ENCODE data around the gene ABCC8.
"Not testable (repeated sequence)": the region's sequence is repeated elsewhere in the genome, so short reads cannot be mapped to it uniquely, and the experiment has no call there.

The ABCC8 gene

DNA sequence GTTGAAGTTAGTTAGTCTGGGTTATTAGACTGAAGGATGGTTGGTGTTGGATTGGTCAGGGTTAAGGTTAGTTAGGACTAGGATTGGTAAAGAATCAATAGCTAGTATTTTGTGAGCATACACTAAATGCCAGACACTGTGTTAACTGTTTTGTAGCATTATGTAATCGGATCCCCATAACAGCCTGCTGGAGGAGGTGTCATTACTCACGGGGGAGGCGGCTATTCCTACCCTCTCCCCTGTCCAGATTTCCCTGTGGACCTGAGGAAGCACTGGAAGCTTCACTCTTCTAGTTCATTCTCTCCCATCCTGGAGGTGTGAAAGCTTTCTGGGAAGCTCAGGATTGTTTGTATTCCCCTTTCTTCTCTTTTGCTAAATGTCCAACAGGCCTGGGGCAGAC is 47.7 kb downstream of the ABCC8 start:
- DNase-seq (ENCODE audit: low read depth, low spot score), result no peak

DNA sequence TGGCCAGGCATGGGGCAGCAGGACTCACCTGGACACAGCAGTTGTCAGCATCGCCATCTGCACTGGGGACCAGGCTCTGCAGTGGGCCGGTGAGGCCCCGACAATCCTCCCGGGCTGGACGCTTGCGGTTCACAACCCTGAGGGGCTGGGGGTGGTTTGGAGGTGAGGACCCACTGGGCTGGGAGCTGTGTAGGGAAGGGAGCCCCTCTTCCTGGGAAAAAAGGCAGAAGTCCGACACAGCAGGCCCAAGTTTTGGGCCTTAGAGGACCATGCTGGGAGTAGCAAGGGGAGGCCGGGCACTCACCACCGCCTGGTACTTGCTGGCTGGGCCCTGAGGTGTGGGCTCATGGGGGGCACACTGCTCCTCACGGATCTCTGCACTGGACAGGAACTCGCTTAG is 48.4 kb downstream of the ABCC8 start:
- DNase-seq (ENCODE audit: low read depth, low spot score), result no peak

DNA sequence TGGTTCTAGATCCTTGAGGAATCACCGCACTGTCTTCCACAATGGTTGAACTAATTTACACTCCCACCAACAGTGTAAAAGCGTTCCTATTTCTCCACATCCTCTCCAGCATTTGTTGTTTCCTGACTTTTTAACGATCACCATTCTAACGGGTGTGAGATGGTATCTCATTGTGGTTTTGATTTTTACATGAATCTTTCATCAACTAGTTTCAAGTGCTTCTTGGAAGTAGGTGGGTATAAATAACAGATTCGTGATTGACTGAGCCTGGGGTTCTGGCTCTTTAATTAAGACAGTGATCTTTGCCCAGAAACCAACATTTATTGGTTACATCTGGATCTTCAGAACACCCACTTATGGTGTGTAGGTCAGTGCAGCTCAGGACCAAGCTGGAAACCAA is 50.4 kb downstream of the ABCC8 start:
- not testable (repeated sequence) for DNase-seq (ENCODE audit: low read depth, low spot score)

DNA sequence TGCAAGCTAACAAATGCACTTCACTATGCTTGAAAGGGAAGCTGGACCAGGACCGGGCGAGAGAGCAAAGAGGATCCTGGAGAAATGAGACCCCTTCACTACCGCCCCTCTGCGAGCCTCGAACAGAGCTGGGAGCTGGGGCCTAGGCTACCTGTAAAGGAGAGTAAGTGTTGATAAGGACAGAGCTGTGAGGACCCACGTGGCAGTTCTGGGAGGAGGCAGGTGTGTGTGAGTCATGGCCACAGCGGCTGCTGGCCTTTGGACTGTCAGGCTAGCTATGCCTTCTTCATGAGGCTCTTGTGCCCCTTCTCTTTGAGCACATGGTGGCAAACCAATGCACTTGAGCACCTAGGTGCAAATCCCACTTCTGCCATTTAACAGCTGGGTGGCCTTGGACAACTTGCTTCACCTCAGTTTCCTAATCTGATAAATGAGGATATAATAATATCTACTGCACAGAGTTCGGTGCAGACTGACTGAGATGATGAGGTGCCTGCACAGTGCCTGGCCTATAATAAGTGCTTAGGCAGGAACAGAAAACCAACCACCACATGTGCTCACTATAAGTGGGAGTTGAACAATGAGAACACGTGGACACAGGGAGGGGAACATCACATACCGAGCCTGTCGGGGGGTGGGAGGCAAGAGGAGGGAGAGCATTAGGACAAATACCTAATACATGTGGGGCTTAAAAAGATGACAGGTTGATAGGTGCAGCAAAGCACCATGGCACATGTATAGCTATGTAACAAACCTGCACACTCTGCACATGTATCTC is 52.9 kb downstream of the ABCC8 start:
- DNase-seq (ENCODE audit: low read depth, low spot score), result no peak

DNA sequence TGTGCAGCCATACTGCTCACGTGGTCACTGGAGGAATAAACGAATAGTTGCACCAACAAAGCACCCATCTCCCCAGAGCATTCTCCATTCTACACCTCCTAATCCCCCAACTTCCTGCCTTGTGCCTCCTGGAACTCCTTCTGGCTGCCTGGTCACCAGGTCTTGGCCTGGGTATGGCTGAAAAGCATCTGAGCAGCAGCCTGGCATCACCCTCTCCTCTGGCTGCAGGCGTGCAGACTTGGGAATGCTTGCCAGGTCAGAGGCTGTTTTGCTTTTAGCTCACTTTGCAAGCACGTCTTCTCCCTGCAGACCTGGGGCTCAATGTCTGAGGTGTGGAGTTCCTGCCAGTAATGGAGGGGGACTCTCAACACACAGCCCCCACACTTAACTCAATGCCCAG is 54.9 kb downstream of the ABCC8 start:
- no peak for DNase-seq (ENCODE audit: low read depth, low spot score)

DNA sequence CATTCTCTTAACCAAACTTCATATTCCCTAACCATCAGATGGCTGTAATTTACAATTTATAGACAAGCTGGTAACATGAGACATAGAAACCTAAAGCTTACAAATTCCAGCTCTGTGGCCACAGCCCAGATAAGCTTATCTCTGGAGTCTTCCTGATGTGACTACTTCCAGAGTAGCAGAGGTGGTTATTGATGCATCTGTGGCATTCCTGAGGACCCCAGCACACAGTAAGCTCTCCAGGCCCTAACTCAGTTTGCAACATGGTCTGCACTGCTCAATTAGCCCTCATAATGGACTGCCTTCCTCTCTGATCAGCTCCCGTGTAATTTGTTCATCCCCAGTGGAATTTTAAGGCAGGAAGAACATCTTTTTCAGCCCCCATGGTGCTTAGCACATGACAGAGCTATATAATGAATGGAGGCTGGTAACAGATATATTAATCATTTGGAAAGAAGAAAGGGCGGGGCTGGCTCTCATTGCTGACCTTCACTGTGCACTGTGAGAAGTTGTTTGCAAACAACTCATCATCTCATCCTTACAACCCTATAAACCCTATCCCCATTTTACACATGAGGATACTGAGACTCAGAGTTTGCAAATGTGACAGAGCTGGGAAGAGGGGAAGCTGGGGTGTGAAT is 58.1 kb downstream of the ABCC8 start:
- DNase-seq (ENCODE audit: low read depth, low spot score), result peak; percentile 6

DNA sequence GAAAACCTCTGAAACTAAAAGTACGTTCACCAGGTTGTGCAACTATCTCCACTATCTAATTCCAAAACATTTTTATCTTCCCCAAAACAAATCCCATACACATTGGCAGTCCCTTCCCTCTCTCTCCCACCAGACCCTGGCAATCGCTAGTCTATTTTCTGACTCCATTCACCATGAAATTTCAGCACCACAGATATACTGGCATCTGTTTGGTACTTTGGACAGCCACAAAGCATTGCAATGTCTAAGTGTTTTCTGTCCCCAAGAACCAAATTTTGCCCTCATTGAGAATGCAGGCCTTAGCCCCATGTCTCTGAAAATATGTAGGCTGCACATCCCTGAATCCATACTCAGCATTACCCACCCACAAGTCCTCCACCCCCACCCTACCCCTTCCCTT is 60.2 kb downstream of the ABCC8 start:
- no peak for DNase-seq (ENCODE audit: low read depth, low spot score)

DNA sequence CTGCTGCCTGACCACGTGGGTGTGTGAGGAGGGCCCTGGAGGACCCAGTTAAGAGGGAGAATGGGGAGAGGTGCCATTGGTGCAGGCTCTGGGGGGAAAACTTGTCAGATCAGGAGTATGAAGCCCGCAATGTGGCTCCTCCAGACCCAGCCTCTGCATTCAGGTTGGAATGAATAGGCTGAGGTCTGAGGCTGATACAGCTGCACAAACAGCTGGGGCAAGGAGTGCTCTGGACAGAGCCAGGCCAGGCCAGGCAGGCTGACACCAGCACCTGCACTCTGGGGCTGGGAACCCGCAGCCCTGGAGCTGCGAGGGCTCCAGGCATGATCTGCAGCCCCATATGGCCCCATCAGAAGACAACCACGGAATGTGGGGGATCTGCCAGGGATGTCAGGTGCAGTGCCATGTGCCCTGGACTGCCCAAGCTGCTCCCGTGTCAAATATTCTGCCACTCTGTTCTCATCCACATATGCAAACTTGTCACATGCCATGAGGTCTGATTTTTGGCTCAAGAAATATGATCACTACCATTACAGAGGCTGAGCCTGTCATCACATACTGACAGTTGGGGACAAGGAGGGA is 61.0 kb downstream of the ABCC8 start:
- DNase-seq (ENCODE audit: low read depth, low spot score), result no peak

DNA sequence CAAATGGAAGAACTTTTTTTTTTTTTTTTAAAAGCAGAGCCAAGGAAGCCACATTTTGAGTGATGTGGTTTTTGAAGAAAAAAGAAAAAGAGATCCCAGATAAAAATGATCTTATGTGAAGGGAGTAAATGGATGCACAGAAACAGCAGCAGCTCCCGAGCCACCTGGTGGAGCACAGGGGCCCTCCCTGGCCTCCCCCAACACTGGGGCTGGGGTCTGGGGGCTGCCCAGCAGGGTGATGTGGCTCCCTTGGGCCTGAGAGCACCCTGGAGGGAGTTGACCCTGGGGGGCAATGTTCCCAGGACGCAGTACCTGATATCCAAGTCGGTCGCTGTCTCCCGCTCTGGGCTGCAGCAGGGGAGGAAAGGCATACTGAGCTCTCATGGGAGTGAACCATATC is 61.7 kb downstream of the ABCC8 start:
- DNase-seq (ENCODE audit: low read depth, low spot score), result no peak

DNA sequence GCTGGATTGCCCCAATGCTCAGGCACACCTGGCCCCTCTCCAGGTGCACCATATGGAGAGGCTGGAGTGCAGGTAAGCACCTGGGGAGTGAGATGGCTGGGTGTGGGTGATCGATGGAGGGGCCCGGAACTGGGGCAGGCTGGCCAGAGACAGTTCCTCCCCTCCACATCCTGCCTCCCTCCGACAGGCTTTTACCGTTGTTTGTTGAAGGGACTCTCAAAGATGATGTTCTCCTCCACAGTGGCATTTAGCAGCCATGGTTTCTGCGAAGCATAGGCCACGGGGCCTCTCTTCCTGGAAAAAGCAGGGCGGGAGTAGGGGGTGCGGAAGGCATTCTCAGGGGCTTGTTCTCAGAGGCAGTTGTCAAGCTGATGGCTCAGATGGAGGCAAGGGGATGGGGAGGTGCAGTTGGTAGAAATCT is 62.3 kb downstream of the ABCC8 start:
- no peak for DNase-seq (ENCODE audit: low read depth, low spot score)

DNA sequence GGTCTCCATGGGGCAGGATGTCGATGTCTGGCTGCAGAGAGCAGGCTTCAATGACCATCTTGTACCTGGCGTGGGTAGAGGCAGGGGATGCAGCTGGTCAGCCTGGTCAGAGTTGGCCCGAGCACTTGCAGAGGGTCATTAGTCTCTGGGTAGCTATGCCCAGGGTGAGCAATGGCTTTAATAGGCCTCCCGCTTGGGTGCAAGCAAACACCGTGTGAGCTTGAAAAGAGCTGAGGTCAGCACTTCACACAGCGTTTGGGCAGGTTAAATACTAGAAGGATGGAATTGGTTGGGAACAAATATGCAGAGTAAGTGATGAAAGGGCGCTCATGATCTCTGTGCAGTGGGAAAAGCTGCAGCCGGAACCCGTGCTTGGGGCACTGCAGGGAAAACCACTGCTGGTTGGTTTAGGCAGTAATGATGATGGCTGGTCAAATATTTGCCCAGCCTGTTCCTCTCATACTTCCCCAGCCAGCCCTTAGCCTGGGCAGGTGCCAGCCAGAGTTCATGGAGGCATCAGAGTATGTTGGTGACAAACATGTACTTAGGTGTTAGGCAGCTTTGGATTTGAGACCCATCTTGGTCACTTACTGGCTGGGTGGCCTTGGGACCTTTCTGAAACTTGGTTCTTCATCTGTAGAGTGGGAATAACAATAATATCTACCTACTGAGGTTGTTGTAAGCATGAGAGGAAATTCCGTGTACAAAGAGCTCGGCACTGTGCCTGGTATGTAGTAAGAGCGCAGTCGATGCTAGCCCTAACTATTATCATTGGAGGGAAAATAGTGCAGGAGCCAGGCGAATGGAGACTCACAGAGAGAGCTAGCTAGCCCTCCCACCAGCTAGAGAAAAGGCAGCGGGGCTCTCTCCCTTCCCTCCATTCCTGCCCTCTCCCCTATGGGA is 63.0 kb downstream of the ABCC8 start:
- DNase-seq (ENCODE audit: low read depth, low spot score), result no peak

DNA sequence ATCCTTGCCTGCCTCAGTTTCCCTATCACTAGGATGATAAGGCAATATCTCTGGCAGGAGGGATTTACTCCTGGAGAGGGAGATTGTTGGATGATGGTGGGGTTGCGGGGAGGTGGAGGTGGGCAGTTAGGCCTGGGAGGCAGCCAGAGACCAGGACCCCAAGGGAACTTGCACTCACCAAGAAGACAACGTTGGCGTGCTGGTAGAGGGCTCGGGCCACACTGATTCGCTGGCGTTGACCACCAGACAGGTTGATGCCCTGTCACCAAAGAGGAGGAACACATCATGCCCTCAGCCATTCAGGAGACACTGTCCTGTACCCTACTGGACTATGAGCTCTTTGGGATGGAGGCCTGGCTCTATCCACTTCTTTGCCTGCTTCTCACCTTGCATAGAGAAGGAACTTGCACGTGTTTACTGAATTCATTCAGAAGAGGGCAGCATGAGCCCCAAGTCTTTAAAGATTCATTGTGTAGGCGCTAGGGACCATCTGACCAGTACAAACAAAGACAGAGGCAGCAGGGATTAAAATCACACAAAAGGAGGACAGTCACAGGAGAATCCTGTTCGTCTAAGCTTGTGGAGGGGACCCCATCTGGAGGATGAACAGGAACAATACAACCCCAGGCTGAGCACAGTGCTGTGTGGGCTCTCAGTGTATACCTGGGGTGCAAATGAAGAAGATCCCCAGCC is 64.0 kb downstream of the ABCC8 start:
- DNase-seq (ENCODE audit: low read depth, low spot score), result peak; percentile 4

DNA sequence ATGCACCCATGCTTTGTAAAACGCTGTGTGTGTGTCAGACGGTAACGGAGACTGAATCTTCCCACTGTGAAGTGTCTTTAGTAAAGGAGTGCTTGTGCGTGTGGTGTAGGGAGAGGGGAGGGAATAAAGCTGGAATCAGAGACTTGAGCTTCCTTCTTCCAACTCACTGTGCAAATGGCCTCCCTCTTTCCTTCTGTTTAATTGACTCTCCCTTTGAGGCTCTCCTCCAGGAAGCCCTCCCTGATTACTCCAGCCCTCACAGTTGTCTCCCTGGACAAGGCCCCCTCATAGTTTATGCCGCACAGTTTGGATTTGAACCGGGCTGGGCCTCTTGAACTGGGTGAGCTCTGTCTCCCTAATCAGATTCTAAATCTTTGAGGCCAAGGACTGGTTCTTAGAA is 65.2 kb downstream of the ABCC8 start:
- DNase-seq (ENCODE audit: low read depth, low spot score), result no peak

DNA sequence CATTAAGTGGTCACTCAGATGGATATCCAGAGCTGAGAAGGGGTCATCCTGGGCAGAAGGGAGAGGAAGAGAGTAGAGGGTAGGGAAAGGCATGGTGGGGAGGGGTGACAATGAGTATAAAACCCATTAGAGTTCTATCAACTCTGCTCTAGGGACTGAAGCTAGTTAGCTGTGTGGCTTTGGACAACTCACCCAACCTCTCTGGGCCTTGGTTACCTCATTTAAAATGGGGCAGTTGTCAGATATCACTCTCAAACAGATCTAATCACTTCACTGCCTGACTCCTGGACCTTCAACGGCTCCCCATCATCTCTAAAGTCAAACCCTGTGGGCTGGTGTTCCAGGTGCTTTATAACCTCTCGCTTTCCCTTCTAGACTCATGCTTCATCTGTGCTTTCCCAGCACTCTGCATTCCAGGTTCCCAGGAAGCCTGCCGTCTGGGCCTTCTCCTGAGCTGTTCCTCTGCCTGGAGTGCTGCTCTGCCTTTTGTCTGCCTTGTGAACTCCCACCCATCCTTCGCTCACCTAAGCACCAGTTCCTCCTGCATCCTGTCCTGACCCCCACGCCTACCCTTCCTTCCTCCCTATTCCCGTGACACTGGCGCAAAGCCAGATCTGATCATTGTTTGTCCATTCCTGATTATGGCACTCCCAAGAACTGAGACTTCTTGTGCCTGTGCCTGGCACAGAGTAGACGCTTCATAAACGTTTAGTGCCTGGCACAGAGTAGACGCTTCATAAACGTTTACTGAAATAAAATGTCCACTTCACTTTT is 65.9 kb downstream of the ABCC8 start:
- no peak for DNase-seq (ENCODE audit: low read depth, low spot score)

DNA sequence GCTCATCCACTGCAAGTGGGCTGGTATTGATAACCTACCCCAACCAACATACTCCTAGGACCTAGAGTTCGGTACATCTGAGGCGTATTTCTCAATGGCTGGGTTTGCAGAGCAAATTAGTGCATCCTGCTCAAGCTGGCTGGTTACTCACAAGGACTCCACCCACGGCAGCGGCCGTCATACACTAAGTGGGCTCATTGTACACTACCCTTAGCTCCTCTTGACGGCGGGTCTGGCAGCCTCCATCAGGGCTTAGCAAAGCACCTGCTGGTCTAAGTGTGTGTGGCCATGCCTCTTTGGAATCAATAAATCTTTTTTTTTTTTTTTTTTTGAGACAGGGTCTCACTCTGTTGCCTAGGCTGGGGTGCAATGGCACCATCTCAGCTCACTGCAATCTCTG is 68.0 kb downstream of the ABCC8 start:
- no peak for DNase-seq (ENCODE audit: low read depth, low spot score)

DNA sequence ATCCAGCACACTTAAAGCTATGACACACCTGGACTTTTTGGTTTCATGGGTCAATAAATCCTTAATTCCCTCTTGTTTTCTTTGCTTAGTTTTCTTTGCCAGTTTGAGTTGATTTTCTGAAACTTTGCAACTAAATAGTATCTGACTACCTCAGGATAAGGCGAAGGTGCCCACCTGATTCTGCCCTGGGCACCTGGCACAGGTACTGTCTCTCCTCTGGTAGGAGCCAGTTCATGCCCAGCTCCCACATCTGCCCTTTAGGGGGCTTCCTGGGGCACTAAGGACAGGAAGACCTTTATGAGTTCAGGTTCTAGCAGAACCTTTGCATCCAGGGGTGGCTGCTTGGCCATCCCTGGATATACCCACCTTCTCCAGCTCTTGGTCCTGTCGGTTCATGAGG is 68.6 kb downstream of the ABCC8 start:
- DNase-seq (ENCODE audit: low read depth, low spot score), result no peak

DNA sequence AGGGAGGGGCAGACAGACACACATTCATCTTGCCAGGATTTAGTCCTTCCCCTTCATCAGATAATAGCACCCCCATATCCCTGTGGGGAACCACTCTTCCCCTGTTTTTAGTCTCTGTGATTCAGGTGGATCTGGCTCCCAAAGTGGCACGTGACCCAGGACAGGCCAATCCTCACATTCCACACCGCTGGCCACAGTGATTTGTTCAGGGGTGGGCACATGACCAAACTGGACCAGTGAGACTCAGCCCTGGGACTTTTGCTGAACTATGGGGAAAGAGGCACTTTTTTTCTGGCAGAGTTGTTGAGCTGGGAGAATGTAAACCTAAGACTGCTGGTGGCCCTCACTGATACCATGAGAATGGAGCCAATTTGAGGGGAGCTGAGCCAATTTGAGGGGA is 69.1 kb downstream of the ABCC8 start:
- DNase-seq (ENCODE audit: low read depth, low spot score), result no peak

DNA sequence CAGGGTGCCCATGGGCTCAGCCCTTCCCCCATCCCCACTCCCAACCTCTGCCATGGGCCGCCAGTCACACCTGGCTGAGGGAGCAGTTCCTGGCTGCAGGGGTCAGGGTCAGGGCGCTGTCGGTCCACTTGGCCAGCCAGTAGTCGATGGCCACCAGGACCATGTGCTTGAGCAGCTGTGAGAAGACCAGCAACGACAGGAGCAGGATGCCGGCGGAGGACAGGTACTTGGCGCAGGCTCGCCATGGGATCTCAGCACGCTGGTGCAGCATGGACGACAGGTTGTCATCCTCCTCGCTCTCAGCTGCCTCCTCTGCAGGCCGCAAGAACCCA is 69.9 kb downstream of the ABCC8 start:
- DNase-seq (ENCODE audit: low read depth, low spot score), result no peak

DNA sequence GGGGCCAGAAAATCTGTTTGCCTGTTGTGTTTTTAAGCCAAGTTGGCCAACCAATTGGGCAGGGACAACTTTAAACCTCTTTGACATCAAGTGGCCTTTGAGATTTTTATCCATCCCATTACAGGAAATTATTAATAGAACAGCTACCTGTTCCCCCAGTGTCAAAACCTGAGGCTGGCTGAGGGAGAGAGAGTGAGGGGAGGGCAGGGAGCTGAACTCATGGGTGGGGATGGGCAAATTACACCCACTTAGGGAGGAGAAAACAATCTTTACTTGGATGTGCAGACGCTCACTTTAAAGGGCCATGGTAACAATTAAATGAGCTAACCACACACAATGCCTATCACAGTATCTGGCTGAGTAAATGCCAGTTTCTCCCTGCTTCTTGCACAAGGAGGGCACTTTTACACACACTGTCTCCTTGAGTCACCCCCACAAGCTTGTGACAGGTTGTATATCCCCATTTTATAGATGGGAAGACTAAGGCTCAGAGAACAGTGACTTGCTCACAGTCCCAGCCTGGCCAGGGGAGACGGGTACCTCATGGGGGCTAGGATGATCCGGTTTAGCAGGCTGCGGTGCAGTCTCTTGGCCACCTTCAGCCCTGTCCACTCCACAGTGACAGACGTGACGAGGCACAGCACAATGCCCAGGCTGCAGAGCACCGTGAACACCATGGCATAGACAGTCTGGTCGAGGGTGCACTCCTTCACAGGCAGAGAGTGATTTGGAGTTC is 70.4 kb downstream of the ABCC8 start:
- DNase-seq (ENCODE audit: low read depth, low spot score), result no peak
